NCI-H2081 (cell line): ENCODE results near the gene SIK1.
"Not testable (repeated sequence)": the region's sequence is repeated elsewhere in the genome, so short reads cannot be mapped to it uniquely, and the experiment has no call there.

ENCODE experiments used
- DNase-seq, 2 experiments: peaks; one replicate each; lab custom pipeline; 2025; lab: John Stamatoyannopoulos, UW

SIK1 gene

DNA sequence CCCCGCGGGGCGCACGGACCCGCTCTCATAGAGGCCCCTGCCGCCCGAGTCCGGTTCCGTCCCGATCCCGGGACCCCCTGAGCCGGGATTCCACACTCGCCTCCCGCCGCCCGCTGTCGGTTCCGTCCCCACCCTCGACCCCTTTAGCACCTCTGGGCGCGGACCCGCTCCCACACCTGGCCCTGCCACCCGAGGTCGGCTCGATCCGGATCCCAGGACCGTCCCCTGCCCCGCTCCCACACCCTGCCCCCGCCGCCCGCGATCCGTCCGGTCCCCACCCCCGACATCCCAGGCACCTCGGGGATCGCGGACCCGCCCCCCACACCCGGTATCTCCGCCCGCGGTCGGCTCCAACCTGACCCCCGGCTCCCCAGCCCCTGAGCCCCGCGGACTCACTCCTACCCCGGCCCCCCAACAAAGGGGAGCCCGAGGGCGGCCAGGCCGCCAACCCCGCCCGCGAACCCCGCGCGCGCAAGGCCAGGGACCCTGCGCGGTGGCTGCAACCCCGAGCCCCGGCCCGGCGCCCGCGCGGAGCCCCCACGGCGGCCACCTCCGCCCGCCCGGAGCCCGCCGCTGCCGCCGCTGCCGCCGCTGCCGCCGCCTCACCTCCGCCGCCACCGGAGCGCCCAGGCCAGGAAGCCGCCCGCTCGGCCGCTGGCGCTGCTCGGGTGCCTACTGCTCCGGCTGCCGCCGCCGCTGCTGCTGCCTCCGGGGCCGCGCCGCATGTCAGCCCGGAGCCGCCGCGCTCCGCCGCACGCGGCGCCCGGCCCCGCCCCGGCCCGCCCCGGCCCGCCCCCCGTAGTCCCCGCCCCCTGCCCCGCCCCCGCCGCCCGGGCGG lies at the start of gene SIK1:
TSS of gene SIK1 (minus strand) at position 728 of the 838 bp plus-strand sequence. CDS start 953 bp downstream, outside the sequence.
- not testable (repeated sequence) for DNase-seq

DNA sequence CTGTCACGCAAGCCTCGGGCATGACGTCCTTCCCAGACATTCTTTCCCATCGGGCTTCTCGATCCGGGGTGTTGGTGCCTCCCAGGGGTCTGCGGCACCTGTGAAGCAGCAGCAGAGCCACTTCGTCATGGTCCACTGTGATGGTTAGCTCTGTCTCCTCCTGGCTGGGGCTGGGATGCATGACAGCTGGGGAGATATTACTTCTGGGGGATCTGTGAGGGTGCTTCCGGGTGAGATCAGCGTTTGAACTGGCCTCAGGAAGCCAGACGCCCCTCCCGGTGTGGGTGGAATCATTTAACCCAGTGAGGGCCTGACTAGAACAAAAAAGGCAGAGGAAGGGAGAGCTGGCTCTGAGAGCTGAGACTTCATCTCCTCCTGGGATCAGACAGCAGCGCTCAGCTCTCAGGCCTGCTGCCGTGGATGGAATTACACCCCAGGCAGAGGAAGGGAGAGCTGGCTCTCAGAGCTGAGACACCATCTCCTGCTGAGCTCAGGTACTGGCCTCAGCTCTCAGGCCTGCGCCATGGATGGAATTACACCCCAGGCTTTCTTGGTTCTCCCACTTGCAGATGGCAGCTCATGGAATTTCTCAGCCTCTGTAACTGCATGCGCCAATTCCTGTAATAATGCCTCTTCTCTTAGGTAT lies 44.8 kb upstream of the SIK1 start:
- not testable (repeated sequence) for DNase-seq

DNA sequence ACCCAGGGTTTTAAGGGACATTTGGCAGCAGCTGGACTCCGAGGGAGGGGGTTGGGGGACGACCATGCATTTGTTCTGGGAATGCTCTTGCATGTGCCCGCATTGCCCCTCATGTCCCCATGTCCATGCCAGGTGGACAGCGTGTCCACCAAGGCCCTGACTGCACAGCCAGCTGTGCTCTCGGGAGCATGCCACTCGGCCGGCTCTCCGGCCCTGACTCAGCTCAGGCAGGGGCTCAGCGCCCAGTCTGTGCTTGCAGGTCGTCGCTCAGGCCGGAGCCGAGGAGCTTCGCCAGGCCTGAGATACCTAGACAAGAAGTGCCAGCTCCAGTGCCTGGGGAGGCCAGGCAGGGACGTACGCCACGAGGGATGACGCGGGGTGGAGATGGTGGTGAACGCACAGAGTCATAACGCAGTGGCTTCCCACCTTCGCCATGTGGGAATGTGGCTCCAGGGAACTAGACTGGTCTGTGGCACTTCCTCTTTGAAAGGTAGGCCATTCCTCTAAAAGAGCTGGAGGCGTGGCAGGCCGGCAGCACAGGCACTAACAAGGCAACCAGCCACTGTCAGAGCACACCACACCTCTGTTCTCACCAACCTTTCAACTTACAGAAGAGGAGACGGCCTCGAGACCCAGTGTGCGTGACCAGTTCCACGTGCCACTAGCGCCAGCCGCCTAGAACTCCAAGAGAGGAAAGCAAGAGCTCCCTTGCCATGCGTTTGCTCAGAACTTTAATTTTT lies 43.0 kb upstream of the SIK1 start:
- not testable (repeated sequence) for DNase-seq

DNA sequence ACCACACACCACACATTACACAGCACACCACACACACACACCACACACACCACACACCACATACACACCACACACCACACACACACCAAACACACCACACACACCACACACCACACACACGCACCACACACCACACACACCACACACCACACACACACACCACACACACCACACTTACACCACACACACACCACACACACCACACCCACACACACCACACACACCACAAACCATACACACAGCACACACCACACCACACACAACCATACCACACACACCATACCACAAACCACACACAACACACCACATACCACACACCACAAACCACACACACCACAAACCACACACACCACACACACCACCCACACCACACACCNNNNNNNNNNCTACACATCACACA lies 40.9 kb upstream of the SIK1 start:
- no peak for DNase-seq

DNA sequence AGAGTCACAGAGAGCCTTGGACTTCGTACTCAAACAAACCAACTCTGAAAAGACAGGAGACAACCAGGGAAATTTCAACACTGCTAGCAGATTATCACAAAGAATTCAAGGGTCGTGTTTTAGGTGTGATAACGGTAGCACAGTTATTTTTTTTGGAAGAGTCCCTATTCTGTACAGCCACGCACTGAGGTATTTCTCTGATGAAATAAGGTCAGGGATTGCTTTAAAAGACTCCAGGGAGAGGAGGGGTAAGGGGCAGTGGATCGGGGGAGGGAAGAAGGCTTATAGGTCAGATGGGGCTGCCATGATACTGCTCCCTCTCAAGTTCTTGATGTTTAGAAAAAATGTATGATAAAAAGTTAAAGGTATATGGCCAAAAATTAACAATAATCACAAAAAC lies 38.2 kb upstream of the SIK1 start:
- not testable (repeated sequence) for DNase-seq

DNA sequence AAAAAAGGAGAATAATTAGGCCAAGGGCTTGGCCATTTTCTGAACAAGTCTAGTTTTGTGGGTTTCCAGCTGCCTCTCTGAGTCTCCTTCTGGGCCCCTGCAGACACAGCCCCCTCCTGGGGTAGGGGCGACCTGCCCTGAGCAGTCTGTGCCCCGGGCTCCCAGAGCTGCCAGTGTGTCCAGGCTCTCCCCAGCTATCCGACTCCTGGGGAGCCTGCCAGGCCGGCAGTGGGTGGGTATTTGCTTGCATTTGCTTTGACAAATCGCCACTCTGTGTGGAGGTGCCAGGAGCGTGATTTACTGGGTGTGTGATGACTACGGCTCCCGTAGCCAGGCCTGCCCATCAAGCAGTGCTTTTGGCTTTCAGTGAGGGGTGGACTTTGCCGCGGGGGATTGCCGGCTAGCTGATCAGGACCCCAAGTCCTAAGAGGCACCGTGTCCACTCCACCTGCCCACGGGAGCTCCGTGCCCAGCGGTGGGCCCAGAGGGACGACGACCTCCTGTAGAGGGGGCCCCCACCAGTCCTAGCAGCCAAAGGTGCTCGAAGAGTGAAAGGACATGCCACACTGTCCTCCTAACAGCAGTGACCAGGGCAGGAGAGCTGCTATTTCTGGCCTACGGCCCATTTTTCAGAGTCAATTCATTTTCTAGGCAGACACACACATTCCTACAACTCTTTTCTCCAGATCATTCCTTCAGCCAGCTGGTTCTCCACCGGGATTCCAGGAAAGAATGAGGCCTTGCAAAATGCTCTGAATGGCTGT lies 36.7 kb upstream of the SIK1 start:
- DNase-seq, result not testable (repeated sequence)

DNA sequence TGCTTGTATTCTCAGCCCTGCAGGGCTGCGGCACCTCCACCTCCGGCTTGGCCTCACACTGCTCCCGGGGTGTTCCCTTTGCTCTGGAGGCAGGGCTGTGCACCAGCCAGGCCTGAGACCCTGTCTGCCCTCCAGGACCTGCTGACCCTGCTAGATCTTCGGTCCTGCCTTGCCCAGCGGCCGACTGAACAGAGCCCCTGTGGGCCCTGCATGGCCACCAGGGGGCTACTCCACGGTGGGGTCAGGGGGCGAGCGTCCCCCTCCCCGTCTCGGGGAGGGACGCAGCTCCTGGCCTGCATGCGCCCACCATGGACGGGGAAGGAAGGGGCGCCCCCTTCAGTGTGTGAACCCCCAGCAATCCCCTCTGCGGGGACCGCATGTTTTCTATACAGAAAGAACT lies 36.0 kb upstream of the SIK1 start:
- DNase-seq, result not testable (repeated sequence)

DNA sequence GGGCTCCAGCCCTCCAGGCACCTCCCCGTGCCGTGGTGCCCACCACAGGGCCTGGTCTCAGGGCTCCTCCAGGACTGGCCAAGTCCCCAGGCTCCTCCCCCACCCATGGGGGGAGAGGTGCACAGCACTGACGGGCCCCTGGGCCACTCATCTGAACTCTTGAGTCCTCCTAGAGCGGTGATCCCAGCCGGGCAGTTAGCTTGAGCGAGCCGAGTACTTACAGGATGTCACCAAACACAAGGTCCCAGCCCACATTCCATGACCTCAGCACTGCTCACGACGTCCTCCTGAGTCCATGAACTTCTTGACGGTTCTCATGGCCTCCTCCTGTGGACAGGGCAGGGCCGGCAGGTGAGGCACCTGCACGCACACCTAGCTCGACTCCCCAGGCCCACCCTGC lies 33.5 kb upstream of the SIK1 start:
- DNase-seq, result not testable (repeated sequence)

DNA sequence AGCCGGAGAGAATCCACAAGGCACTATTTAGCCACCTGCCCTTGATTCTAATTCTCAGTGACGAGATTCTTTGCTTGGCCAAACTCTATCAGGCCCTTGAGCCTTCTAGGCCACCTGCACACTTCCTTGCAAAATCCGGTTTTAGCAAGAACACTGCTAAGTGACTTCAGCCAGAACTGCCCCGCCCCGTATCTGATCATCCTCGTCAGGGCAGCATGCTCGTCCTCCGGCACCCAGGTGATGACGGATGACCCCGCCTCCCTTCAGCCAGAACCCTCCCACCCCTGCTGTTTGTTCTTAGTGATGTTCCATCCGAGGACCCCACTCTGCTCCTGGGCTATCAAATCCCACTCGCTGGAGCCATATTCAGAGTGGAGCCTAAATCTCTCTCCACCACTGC lies 32.1 kb upstream of the SIK1 start:
- DNase-seq, result not testable (repeated sequence)

DNA sequence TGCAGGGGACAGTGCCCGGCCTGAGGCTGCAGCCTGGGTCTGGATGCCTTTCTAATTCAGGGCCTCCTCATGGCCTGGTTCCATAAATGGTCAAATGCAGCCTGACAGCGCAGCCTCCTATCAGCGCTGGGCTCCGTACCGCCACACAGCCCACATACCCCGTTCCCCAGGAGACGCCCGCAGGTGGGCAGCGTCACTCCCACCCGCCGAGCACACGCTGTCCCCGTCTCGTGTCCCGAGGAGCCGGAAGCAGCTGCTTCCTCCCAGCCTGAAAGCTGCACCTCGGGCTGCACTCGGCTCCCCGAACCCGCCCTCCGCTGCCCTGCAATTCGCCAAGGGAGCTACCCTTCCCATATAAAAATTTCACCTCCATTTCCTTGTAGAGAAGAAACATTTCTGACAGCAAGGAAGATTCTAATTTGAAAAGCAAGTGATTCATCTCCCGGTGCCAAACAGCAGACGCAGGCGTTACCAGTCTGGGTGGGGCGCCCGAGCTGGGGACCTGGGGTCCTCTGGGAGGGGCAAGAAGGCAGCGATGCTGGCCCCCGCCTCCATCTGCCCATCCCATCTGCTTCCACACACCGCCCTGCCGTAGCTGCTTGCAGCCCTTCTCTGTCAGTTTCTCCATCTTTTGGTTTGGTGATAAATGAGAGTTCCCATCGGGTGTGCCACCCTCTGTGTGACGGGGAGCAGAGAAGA lies 29.8 kb upstream of the SIK1 start:
- not testable (repeated sequence) for DNase-seq

DNA sequence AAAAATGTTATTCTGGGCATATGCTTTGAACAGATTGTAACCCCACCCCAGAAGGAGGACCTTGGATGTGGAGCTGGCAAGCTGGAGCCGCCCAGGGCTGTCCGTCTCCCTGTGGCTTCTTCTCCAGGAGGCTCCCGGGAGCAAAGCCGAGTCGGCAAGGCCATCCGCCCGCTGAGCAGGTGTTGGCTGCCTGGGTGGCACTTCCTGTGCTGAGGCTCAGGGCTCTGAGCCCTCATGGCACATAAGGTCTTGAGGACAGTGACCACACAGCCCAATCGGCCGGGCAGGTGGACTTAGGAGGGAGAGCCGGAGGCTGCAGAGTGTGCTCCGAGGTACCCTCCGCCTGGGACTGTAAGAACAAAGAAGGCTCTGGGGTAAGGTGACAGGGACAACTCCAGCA lies 28.8 kb upstream of the SIK1 start:
- not testable (repeated sequence) for DNase-seq

DNA sequence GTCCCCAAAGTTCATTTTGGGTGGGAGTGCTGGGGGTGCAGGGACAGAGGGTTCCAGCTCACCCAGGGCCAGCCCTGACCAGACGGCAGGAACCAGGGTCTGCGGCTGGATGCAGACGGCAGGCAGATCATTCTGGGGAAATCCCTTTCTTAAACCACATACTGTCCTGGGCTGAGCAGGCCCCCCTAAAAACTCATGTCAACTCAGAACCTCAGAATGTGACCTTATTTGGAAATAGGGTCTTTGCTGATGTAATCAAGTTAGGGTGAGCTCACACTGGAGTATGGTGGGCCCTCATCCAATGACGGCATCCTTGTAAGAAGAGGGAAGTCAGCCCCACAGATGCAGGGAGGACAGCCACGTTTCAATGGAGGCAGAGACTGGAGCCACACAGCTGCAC lies 27.2 kb upstream of the SIK1 start:
- not testable (repeated sequence) for DNase-seq

DNA sequence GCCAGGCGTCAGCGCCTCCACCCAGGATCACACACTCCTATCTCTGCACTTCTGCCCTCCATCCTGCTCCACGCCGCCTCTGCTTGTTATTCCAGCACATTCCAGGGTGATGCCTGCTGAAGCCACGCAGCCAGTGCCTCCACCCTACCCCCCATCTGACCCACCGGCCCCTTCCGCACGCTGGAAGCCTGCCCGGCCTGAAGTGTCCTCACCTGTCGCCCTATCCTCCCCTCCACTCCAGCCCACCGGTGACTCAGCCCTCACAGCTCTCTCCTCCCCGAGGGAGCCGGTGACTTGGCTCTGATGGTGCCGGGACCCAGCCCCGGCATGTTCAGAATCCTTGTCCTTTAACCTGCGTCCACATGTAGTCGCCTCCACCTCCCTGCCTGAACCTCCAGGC lies 24.9 kb upstream of the SIK1 start:
- DNase-seq, result not testable (repeated sequence)

DNA sequence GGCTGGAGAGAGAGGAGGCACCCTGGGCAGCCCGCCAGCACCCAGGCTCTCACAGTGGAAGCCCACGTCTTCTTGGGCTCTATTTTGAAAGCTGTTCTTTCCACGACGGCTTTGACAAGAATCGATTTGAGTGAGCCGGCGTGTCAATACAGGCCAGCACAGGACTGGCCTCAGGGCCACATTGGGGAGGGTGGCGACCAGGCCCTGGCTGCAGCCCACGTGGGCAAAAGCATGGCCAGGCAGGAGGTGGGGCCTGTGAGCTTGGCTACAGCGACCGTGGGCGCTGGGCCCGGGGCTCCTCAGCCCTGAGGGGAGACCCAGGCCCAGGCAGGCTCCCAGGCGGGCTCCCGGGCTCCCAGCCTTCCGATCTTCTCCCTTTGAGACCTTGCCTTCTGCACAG lies 23.4 kb upstream of the SIK1 start:
- not testable (repeated sequence) for DNase-seq

DNA sequence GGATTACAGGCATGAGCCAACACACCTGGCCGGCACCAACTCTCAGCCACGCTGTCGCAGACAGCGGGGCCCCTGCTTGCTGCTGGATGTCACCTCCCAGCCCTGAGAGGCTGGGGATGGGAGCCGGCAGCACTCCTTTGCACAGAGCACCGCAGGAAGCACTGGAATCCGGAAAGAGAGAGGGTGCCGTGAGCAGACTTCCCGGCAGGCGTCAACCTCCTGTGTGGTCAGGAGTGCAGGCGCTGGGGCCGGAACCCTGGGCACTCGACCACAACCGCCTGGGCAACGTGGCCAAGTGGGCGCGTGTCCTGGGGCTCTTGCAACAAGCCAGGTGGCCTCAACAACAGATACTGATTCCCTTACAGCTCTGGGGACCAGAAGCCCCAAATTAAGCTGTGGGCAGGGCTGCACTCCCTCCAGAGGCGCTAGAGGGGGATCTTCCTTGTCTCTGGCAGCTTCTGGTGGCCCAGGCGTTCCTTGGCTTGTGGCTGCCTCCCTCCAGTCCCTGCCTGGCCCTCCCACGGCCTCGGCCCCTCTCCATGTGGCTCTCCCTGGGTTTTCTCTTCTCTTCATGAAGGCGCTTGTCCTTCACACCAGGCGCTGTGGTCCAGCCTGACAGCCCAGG lies 20.5 kb upstream of the SIK1 start:
- not testable (repeated sequence) for DNase-seq

DNA sequence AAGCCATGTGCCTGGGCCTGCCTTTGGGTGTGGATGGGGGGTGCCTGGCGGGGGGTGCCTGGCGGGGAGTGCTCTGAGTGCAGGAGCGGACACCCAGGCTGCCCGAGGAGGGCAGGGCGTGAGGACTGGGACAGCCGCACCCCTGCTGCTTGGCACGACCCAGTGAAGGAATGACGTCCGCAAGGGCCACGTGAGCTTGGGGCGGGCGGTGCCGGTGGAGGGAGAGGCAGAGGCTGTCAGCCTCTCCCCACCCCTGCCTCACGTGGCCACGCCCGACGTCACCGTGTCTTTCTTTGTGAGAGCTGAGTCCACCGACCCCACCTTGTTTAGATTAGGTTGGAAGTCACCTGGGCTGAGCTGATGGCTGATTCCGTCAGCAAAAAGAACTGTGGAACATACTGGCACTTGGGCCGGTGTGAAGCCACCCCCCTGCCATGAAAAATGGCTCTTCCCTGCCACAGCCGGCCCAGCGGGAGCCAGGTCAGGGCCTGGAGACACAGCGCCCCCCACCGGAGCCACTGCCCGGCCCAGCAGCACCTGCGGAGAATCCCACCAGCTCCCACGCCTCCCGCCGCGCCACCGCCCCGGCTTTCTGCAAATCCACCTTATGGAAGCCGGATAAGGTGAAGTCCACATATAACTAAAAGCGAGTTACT lies 19.5 kb upstream of the SIK1 start:
- not testable (repeated sequence) for DNase-seq

DNA sequence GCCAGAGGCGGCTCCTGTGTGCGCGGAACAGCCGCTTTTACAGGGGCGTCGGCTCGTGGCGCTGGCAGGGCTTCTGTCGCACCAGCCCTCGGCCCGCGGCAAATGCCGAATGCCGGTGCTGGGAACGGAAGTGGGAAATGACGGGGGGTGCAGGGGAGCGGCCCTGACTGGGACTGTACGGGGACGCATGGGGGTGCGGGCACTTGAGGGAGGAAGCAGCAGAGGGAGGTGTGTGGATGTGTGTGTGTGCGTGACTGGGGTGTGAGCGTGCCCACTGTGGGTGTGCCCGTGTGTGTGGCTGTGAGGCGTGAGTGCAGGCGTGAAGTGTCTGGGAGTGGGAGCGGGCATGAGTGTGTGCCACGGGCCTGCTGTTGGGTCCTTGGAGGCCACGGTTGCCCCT lies 17.6 kb upstream of the SIK1 start:
- not testable (repeated sequence) for DNase-seq

DNA sequence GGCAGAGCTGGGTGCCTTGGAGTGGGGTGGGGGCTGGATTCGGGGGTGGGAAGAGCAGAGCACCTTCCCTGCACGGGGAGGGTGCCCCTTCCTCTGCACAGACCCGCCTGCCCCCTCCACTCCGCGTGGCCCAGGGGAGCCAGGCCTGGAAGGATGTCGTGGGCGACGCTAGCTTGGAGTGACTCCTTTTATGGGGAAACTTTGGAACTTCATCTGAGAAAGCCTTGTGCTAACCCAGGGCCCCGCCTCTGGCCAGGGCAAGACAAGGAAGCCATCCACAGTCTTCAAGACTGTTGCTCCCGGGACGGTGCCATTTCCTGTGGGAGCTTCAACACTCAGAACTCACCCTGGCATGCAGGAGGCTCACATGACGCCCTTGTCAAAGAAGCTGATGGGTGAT lies 15.6 kb upstream of the SIK1 start:
- DNase-seq, result not testable (repeated sequence)

DNA sequence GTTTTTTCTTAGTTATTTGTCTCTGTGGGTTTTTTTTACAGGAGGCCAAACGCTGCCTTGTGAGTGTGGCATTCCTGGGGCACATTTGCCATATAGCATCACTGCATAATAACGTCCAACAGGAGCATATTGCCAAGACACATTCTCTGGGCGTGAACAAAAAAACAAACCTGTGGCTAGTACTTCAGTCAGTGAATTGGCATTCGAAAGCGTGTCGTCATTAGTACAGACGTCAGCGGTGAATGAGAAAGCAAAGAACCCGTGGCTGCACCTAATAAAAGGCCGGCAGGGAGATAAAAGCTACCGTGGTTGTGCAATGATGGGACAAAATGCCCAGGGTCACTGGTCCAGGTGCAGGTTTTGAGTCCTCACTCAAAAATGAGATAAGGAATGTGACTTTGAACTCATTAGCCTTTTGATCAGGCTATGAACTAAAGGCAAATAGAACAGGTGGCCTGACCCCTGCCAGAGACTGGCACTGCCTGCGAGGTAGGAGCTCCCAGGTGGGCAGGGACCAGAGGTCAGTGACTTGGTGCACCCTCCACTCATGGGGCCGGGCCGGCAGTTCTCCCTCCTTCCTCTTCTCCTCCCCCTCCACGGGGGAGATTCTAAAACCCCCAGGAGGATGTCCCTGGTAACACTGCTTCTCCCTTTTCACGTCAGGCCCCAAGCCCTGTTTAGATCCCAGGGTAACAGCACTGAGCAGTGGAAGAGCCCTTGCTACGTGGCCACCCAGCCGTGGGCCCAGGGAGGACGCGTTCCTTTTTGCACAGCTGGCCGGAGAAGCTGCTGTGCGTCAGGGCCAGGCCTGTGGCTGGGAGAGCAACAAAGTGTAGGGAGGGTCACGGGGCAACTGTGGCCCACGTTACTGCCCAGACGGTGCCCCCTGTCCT lies 14.2 kb upstream of the SIK1 start:
- not testable (repeated sequence) for DNase-seq
